Measurements from ENCODE around the gene CSNK1G3. TPM values are rescaled to one million over a fixed set of nuclear protein-coding genes. Genes with fewer than 3 reads are reported as not detected.

CSNK1G3 gene
- total and polyA plus RNA-seq, 2 of the 4 experiments (the other 2 are of a cell fraction) = 16.4 to 26.2 TPM

Other genes with a start within 250 kb of the CSNK1G3 start
- gene CEP120, start 88.8 kb upstream of the CSNK1G3 start, total RNA-seq (2012; rRNA removed) = 16.4 and 46.1 TPM in 2 replicates
- 6.0 and 6.7 TPM in 2 replicates for gene CEP120, start 88.8 kb upstream of the CSNK1G3 start, polyA plus RNA-seq (2012; rRNA removed)

All from IMR-90 (cell line).